Fibroblast of peridontal ligament (primary cell): ENCODE data around the gene TFIP11.
"Not testable (repeated sequence)": the region's sequence is repeated elsewhere in the genome, so short reads cannot be mapped to it uniquely, and the experiment has no call there.

Source experiments
- DNase-seq: peaks from one replicate; pipeline ENCODE4 v3.0.0-alpha.2; 2010; ENCODE audit errors: extremely low read depth

TFIP11 gene

GRCh38 chr22:26541167-26541819, 29.0 kb upstream of the TFIP11 start:
- DNase-seq, result no peak

DNA sequence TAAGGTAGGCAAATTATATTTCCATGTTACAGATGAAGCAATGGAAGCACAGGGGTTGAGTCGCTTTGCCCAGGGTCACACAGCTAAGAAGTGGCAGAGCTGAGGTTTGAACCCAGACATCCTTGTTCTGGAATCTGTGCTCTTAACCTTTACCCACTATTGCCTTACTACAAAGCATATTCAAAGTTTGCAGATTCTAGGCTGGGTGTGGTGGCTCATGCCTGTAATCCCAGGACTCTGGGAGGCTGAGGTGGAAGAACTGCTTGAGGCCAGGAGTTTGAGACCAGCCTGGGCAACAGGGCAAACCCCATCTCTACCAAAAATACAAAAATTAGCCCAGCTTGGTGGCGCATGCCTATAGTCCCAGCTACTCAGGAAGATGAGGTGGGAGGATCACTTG, 27.8 kb upstream of the TFIP11 start:
- no peak for DNase-seq

DNA sequence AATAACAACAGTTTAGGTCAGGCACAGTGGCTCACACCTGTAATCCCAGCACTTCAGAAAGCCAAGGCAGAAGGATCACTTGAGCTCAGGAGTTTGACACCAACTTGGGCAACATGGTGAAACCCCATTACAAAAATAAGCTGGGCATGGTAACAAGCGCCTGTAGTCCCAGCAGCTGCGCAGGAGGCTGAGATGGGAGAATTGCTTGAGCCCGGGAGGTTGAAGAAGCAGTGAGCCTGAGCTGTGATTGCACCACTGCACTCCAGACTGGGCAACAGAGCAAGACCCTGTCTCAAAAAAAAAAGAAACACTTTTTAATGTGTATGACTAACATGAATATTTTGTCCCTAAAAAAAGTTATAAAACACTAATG, 24.5 kb upstream of the TFIP11 start:
- no peak for DNase-seq

GRCh38 chr22:26536056-26536761, 23.9 kb upstream of the TFIP11 start:
- no peak for DNase-seq

GRCh38 chr22:26535603-26535908, 23.3 kb upstream of the TFIP11 start:
- DNase-seq, result no peak

DNA sequence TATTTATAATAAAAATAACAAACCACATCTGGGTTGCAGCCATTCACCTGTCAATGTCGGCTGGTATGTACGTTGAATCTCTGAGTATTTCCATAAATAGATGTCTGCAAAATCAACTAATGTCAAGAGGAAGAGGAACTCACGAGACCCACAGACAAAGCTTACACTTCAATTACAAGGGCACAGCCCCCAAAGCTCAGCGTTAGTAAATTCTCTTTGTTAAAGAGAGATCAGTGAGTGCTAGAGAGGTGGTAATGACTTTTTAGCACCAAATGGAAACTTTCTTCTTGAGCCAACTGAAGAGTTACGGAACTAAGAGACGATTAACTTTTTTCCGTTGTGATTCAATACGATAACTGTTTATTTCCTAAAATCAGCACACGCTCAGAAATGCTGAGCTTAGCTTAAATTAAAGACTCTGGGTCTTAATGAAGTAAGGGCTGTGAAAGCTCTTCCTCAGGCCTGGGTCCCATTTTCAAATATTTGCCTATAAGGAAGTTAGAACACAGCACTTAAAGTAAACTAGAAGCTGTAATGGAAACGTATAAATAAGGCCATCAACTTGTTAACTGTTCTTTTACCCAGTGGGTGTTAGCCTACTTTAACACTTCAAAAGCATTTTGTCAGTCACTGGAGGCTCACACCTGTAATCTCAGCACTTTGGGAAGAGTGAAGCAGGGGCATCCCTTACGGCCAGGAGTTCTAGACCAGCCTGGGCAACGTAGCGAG, 22.8 kb upstream of the TFIP11 start:
- DNase-seq, result no peak

DNA sequence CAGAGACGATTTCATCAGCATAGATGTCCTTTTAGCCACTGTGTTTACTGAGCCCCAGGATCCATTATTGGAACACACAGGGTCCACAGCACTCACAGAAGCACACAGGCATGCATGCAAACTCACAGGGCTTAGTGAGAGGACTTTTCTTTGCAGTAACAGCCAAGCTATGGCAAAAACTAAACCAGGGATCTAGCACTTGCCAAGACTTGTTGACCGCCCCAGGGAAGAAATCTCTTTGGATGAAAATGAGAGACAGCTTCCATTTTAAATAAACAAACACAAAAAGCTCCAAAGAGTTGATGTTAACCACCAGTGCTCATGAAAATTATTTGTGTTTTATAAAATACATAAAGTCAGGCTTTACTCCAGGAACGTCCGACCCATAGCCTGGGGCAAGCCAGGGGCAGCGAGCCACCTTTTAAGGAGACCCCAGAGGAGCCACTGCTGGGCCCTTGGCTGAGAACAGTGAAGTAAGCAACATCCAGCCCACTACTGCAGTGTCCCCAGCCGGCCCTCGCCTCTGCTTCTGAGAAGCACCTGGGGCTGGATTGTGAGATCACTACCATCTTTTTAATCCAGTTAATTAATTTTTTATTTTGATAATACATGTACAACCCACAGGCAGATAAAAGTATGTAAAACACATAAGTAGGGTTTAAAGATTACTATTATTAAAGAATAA, 22.0 kb upstream of the TFIP11 start:
- DNase-seq, result no peak

DNA sequence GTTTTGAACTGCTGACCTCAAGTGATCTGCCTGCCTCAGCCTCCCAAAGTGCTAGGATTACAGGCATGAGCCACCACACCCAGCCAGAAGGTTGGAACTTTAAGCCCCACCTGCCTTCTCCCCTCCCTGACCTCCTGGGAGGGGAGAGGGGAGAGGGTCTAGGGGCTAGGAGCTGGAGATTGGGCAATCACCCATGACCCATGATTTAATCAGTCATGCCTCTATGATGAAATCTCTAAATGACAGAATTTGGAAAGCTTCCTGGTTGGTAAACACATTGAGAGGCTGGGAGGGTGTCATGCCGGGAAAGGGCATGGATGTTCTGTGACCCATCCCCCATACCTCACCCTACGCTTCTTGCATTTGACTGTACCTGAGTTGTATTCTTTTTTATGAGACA, 17.1 kb upstream of the TFIP11 start:
- DNase-seq, result peak; percentile 57

DNA sequence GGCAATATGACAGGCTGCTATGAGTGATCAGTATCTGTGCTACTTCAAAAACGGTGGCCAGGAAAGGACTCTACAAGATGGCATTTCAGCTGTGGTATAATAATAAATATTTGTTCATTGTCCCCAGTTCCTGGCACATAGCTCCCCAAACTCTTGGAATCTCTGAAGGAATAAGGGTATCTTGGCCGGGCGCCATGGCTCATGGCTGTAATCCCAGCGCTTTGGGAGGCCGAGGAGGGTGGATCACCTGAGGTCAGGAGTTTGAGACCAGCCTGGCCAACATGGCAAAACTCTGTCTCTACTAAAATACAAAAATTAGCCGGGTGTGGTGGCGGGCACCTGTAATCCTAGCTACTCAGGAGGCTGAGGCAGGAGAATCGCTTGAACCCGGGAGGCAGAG, 16.2 kb upstream of the TFIP11 start:
- DNase-seq, result not testable (repeated sequence)

DNA sequence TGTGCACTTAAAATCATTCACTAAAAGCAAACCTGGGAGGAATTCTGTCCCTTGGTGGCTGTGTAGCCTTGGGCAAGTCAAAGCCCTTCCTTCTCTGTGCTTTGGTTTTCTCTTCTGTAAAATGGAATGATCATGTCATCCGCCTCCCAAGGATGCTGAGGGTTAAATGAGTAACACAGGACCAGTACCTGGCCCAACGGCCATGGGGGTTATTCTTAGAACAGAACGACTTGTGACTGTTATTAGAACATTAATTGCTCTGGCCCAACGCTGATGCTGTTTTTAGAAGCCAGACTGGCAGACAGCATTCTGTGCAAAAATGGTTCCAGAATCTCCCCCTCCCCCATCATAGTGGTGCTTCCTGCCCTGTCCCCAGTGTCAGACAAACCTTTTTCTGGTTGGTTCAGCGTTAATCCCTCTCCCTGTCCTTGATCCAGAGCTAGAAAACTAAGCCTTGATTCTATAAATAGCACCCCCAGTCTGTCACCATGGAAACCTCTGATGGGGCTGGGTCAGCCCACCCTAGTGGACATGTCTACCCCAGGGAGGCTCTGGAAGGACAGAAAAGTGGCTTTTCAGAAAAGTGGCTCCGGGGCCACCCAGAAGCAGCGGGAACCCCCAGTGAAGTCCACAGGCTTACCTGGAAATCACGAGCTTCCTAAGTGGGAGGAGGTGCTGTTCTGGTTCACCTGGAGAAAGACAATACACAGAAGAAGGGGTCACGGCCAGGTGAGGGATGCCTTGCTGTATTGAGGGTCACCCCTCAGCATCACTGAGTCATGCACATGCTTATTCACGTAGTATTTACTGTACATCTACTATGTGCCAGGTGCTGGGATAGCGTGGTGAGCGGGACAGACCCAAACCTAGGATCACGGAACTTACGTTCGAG, 15.5 kb upstream of the TFIP11 start:
- DNase-seq, result no peak

DNA sequence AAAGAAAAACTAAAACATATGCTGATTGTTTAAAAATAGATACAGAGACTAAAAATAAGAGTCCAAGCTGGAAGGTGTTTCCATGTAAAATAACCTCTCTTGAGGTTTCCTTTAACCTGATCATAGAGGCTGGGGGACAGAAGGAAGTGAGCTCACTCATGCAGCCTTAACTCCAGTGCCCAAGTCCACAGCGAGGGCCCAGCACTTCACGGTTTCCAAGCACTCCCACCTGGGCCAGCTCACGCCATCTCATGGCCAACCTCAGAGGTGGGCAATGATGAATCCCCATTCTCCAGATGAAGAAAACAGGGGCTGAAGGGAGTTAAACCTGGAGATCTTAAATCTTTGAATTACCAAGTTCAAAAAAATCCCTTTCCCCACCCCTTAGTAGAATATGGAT, 14.9 kb upstream of the TFIP11 start:
- DNase-seq, result no peak

DNA sequence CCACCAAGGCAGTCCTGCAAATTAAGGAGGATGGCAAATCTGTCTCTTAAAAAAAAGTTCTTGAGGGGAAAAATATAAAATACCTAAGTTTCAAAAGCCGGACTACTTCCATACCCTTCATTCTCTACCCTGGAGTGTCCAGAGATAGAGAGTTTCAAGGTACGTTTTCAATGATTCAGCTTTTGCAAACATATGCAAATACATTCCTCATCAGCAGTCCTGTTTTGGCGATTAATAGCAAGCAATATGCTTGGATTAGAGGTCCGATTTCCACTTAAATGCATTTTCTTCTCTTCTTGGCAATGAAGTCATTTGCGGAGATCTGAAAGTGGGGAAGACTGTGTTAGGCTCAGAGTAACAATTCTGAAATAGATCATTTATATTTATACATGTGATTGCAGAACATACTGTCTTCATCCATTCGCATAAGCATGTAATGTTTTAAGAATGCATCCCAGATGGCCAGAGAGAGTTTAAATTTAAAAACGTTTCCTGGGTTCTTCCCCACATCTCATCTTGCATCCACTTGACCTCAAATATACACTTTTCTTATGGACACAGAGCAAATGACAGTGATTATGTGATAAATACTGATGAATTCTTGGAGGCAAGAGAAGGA, 13.8 kb upstream of the TFIP11 start:
- DNase-seq, result no peak

DNA sequence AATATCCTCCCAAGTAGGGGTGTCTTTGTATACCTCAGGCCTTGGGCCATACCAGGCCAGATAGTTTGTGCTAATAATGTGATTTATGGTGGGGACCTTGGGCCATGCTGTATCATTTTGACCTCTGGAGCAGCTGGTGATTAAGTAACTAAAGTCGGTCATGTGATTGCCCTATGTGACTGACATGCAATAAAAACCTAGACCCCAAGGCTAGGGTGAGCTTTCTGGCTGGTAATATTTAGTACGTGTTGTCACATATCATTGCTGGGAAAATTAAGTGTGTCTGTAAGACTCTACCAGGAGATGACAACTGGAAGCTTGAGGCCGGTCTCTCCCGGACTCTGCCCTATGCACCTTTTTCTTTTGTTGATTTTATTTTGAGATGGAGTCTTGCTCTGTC, 12.6 kb upstream of the TFIP11 start:
- no peak for DNase-seq

GRCh38 chr22:26522592-26522991, 10.3 kb upstream of the TFIP11 start:
- DNase-seq, result no peak

DNA sequence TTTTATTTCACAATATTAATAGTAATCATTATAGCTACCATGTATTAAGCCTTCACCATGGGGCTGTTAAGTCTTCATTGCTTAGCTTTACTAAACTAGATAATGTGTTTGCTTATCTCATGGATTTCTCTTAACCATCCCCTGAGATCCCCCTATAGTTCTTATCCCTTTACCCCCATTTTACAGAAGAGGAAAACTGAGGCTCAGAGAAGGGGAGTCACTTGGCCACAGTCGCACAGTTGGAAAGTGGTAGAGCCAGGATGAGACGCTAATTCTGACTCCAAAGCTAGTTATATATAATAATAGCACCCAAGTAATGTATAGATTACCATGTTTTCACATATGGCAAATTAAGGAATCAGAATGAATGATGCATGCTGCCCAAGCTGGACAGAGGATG, 9.7 kb upstream of the TFIP11 start:
- DNase-seq, result no peak

GRCh38 chr22:26517429-26517828, 5.2 kb upstream of the TFIP11 start:
- no peak for DNase-seq

DNA sequence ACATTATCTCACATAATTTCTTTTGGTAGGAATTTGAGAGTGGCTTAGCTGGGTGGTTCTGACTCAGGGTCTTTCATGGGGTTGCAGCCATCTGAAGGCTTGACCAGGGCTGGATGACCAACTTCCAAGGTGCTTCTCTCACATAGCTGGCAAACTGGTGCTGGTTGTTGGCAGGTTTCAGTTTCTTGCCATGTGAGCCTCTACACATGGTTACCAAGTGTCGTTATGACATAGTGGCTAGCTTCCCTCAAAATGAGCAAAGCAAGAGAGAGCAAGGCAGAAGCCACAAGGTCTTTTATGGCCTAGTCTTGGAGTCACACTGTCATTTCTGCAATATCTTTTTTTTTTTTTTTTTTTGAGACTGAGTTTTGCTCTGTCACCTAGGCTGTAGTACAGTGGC, 4.2 kb upstream of the TFIP11 start:
- DNase-seq, result no peak

DNA sequence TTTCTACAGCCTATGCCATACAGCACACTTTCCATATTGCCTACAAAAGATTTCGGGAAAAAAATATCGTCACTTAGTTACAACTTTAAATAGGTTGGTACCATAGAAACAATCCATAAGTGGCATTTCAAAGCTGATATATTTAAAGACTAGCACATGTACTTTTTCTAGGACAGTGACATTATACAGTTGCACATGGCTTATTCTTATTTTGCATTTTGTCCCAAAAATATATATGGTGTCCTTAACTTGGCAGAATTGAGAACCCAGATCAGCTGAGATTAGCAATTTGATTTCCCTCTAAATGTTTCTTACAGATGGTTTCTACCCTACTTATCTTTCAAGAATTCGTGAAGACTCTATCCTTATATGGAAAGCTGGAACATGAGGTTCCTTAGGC, 3.7 kb upstream of the TFIP11 start:
- DNase-seq, result no peak

DNA sequence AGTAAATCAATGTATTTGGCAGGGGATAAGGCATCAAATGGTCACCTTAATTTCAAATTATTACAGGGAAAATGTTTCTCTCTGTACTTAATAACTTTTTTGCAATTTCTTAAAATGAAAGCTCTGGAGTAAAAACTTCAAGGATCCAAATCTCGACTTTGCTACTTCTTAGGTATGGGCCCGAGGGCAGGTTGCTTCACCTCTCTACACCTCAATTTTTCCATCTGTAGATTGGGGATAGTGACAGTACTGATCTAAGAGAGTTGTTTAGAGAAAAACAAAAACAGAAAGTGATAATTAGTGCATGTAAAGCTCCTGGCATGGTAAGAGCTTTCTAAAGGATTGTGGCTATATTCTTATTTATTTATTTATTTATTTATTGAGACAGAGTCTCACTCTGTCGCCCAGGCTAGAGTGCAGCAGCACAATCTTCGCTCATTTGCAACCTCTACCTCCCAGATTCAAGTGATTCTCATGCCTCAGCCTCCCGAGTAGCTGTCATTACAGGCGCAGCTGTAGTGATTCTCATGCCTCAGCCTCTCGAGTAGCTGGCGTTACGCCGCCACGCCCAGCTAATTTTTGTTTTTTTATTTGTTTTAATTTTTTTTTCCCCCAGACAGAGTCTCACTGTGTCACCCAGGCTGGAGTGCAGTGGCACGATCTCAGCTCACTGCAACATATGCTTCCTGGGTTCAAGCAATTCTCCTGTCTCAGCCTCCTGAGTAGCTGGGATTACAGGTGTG, 2.3 kb upstream of the TFIP11 start:
- DNase-seq, result no peak

GRCh38 chr22:26513838-26514237, 1.6 kb upstream of the TFIP11 start:
- no peak for DNase-seq

- DNase-seq, result no peak
Measured at GRCh38 chr22:26508148-26508547, 4.1 kb downstream of the TFIP11 start.
